Stimulated activated CD4-positive, alpha-beta T cell treated with anti-CD3 and anti-CD28 coated beads, Interleukin-12 subunit alpha, Interleukin-12 subunit beta, amount 100 ng/mL, for 4 hours (primary cell): ENCODE data around the gene TEKT1.
"Not testable (repeated sequence)": the region's sequence is repeated elsewhere in the genome, so short reads cannot be mapped to it uniquely, and the experiment has no call there.

Experiments used
- DNase-seq: peaks from one replicate; pipeline ENCODE4 v3.0.0-alpha.2; 2020

TEKT1 gene

DNA sequence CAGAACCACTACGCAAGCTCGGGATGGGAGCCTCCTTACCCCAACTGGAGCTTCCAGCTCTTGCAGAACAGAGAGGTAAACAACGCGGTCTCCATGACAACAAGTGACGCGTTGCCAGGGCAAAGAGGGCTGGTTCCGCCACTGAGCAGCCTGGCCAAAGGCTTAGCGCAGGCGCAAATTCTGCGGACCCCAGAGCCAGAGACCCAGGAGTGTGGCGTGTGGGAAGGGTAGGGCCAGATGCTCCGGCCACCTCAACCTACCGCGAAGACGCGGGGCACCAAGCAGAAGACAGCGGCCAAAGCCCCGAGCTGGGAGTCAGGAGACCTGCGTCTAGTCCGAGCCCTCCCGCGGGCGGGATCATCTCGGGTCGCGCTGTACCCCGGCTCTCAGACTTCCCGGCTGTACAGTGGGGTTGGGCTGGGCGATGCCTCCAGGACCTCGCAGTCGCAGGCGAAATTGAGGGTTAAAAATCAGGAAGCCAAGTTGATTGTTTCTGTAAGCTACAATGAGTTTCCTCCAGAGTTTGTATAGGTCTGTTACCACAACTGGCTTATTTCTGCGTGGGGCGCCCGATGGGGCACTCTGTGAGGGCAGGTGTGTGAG lies at the start of gene TEKT1:
Gene TEKT1, minus strand, starts transcription at position 69 of the 603 bp plus-strand sequence. CDS start 1,353 bp downstream, outside the sequence.
- DNase-seq, result peak; percentile 47

DNA sequence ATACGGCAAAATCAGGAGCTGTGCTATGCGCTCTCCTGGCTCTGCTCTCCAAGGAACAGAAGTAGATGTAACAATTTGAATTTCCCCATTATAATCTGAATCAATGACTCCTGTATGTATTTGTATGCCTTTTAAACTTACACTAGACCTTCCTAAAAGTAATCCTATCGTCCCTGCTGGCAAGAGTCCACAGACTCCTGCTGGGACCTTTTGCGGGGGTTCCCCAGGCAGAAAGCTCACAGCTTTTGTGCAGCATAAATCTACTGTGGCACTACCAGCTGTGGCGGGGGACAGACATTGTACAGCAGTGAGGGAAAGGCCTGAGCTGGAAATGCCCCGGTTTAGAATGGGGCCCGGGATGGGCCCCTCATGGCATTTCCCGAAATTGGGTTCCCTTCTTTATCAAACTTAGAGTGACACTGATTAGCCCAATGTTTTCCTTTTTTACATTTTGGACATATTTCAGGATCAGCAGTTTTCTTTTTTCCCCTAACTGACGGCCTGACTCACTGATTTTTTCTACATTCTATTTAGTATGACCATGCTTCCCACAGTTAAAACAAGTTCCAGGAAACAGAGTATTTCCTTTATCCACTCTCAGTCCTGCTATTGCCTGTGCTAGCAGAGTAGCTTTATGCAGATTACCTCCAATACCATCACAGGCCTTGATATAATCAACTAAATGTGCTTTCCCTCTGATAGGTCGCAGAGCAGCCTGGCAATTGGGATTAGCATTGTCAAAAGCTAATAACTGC lies 47.9 kb upstream of the TEKT1 start:
- not testable (repeated sequence) for DNase-seq

DNA sequence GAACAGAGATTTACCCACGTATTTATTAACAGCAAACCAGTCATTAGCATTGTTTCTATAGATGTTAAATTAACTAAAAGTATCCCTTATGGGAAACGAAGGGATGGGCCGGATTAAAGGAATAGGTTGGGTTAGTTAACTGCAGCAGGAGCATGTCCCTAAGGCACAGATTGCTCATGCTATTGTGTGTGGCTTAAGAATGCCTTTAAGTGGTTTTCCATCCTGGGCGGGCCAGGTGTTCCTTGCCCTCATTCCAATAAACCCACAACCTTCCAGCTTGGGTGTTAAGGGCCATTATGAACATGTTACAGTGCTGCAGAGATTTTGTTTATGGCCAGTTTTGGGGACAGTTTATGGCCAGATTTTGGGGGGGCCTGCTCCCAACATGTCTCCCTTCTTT lies 43.7 kb upstream of the TEKT1 start:
- DNase-seq, result not testable (repeated sequence)

DNA sequence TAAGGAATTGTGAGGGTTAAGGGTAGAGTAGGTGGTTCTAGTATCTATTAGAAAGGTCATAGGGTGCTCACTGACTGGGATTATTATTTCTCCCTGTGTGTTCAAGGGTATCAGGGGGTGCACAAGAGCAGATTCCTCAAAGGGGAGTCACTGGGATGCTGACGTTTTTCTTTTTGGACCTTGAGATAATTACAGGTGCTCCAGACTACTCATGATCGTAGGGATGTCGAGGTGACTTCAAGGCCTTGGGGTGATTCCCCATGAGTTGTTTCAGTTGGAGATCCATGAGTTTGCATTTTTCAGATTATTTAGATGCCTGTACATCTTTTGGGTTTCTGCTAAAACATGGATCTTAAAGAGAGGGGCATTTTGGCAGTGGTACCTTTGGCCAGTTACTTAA lies 41.4 kb upstream of the TEKT1 start:
- DNase-seq, result no peak

DNA sequence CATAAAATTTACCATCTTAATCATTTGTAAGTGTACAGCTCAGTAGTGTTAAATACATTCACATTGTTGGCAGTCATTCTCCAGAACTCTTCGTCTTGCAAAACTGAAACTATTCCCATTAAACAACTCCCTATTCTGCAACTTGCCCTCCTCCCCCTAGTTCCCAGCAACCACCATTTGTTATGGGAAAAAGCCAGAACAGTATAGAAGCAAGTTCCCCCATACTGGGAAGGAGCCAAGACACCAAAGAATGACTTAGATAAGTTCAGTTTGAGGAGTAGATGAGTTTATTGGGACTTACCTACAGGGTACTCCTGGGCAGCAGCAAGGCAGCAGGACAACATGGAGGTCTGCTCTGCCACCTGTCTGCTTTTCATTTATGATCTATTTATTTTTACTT lies 39.3 kb upstream of the TEKT1 start:
- DNase-seq, result no peak

DNA sequence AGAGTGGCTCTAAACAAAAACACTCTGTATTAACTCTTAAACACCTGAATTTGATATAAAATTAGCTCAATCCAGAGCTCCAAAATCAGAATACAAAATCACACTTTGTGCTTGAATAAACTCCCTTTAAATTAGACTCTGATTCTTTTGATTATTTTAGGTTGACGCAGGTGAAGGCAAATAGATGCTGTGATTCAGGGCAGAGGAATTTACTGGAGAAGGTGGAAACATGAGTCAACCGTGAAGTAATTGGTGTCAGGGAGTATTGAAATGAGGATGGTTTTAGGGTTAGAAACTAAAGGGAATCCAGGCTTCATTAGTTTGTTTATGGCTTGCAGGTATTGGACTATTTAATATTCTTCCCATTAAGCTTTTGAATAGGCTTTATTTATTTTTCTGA lies 37.1 kb upstream of the TEKT1 start:
- no peak for DNase-seq

DNA sequence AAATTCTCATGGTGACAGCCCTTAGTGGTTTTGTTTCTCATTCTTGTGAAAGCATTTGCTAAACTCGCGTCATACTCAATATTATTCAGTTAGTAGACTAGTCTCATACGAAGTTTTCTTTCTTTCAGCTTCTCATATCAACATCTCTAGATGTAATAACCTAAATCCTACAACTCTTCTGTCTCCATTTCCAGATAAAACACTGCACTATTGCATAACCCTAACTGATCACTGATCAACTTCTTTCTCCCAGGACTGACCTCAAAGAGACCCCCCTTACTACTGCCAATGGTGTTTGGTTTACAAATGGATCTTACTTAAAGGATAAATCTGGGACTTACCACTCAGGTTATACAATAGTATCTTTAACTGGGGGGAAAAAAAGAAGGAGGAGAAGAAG lies 36.3 kb upstream of the TEKT1 start:
- DNase-seq, result no peak

DNA sequence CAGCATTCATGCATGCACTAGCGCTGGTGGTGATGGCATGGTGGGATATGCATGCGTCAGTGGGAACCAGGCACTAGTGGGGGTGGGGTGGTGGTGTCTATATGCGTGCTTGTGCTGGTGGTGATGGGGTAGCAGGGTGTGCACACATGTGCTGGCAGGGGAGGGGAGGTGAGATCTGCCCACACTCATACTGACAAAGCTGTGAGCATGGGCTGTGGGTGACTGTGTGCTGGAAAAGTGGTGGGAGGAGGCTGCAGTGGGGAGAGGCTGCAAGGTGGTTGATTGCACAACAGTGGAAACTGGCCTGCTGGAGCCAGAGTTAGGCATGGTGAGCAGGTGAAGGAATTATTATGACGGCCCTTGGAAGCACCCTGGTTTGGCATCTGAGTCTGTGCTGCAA lies 31.3 kb upstream of the TEKT1 start:
- DNase-seq, result no peak

DNA sequence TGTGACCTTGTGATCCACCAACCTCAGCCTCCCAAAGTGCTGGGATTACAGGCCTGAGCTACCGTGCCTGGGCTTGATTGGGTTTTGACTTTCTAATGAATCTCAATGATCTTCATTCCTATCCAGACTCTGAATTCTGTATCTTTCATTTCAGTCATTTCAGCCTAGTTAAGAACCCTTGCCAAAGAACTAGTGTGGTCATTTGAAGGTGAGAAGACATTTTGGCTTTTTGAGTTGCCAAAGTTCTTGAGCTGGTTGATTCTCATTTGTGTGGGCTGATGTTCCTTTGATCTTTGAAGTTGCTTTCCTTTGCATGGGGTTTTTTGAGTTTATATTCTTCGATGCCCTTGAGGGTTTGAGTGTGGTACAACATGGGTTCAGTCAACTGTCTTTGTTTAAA lies 30.6 kb upstream of the TEKT1 start:
- DNase-seq, result no peak

DNA sequence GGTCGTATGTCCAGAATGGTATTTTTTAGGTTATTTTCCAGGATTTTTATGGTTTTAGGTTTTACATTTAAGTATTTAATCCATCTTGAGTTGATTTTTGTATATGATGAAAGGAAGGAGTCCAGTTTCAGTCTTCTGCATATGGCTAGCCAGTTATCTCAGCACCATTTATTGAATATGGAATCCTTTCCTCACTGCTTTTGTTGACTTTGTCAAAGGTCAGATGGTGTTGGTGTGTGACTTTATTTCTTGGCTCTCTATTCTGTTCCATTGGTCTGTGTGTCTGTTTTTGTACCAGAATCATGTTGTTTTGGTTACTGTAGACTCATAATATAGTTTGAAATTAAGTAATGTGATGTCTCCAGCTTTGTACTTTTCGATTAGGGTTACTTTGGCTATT lies 26.4 kb upstream of the TEKT1 start:
- no peak for DNase-seq

DNA sequence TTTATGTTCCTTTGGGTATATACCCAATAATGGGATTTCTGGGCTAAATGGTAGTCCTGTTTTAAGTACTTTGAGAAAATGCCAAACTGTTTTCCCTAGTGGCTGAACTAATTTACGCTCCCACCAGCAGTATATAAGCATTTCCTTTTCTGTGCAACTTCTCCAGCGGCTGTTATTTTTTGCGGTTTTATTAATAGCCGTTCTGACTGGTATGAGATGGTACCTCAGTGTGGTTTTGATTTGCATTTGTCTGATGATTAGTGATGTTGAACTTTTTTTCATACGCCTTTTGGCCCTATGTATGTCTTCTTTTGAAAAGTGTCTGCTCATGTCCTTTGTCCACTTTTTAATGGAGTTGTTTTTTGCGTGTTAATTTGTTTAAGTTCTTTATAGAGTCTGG lies 25.8 kb upstream of the TEKT1 start:
- no peak for DNase-seq

DNA sequence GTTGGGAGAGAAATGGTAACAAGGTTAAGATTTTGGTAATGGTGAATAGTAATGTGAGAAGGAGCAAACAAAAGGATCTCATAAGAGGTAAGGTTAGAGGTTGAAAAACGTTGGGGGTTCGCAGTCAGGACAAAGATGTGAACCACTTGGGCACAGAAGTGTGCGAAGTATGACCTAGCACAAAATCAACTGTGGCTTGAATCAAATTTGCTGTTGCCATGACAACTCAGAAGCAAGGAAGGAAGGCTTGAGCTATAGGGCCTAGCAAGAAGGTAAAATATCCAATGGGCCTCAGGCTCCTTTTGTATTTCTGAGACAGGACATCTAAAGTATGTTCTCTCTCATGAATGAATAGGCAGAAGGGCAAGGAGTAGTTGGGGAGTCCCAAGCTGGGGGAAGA lies 24.5 kb upstream of the TEKT1 start:
- no peak for DNase-seq

DNA sequence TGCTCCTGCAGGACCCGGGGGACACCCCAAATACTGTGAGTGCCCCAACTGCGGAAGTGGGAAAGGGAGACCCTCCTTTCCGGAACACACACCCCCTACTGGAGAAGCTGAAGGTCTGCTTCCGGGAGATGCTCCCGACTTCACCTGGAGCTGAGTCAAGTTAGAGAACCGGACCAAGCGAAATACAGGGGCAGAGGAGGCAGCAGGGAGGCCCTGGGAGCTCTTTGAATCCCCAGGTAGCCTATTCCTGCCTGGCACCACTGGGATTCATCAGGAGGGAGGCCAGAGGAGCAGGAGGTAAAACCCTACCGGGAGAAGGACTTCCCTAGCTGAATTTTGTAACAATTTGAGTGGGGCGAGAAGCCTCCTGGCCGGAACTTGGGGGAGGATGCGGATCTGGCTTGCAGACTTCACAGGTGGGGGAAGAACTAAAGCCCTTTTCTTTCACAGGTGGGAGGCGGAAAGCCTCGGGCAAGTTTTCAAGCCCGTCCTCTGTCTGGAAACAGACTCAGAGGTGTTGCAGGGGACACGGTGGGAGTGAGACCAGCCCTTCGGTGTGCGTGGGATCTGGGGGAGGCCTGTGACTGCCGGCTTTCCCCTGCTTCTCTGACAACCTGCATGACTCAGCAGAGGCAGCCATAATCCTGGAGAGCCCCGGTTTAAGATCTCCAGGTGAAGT lies 22.4 kb upstream of the TEKT1 start:
- peak; percentile 24 for DNase-seq

DNA sequence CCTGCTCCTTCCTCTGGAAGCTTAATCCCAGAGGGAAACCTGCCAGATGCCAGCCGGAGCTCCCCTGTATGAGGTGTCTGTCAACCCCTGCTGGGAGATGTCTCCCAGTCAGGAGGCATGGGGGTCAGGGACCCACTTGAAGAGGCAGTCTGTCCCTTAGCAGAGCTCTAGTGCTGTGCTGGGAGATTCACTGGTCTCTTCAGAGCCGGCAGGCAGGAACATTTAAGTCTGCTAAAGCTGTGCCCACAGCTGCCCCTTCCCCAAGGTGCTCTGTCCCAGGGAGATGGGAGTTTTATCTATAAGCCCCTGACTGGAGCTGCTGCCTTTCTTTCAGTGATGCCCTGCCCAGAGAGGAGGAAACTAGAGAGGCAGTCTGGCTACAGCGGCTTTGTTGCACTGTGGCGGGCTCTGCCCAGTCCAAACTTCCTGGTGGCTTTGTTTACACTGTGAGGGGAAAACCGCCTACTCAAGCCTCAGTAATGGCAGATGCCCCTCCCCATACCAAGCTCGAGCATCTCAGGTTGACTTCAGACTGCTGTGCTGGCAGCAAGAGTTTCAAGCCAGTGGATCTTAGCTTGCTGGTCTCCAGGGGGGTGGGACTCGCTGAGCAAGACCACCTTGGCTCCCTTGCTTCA lies 17.1 kb upstream of the TEKT1 start:
- DNase-seq, result not testable (repeated sequence)

DNA sequence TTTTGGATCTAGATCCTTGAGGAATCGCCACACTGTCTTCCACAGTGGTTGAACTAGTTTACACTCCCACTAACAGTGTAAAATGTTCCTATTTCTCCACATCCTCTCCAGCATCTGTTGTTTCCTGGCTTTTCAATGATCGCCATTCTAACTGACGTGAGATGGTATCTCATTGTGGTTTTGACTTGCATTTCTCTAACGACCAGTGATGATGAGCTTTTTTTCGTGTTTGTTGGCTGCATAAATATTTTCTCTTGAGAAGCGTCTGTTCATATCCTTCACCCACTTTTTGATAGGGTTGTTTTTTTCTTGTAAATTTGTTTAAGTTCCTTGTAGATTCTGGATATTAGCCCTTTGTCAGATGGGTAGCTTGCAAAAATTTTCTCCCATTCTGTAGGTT lies 14.6 kb upstream of the TEKT1 start:
- DNase-seq, result not testable (repeated sequence)

DNA sequence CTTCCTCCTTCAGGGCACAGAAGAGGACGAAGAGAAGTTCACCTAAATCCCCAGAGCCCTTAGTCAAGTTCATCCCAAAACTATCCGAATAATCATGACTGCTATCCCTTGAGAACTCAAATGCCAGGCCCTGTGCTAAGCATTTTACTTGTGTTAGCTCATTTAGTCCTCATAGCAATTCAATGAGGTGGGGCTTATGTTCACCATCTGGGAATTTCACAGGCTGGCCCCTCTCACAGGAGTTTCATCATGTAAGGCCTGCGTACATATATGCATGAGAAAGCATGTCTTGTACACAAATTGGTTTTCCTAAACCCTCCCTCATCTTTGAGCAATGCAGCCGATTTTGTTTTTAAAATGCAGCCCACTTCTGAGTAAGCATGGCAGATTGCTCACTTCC lies 12.9 kb upstream of the TEKT1 start:
- DNase-seq, result not testable (repeated sequence)

DNA sequence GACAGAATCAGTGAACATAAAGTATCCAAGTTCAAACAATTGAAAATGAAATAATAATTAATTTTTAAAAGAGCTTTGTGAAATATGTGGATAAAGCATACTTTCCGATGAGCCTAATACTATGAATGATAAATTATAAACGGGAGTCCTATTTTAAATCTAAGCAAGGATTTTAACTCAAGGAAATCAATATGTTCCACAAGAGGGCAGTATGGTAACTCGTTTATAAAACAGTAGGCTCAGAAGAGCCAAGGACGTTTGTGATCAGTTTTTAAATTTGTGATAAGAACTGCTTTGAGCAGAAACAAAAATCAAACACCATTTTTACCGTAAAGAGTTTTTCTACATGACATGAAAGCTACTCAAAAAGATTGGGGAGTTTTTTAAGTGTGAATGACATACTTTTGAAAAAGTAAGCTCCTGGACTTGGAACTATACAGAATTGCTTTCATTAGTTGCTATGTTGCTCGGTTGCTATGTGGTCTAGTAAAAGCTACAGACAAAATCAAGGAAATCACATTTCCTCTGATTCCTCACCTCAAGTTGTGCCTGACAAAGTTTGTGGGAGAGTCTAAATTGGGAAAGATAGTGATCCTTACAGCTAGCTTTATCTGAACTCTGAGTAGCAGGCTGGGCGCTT lies 11.8 kb upstream of the TEKT1 start:
- DNase-seq, result no peak

DNA sequence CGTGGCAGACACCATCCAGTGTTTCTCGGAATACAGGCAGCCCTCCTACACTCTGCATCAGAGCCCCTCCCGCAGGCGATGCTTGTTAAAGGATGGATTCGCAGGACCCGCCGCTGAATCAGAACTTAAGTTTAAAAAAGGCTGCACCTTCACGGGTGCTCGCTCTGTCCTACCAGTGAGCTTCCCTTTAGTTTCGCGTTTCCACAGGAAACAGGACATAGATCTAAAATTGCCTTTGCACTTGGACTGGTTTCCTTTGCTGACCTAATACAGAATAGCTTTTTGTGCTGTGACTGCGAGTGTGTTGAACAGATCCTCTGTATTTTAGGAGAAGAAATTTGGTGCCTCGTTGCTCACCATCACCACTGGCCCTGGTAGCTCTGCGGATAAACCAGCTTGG lies 10.2 kb upstream of the TEKT1 start:
- not testable (repeated sequence) for DNase-seq

DNA sequence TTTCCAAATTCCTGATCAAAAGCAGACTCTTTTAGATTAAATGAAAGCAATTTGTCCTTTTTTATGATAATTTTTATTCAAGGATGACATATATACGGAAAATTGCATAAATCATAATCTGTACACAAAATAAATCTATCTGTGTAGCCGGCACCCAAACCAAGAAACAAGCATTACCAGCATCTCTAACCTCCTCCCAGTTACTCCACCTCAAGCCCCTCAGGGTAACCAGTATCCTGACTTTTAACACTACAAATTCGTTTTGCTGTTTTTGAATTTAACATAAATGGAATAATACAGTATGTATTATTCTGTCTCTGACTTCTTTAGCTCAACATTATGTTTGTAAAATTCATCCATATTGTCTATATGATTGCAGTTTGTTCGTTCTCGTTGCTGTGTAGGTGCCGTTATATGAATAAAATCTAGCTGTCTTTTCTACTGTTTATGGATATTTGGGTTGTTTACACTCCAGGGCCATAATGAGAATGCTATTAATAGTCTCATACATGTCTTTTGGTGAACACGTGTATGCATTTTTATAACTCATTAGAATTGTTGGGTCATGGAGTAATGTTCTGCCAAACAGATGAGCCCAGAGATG lies 1.0 kb downstream of the TEKT1 start:
- DNase-seq, result no peak

DNA sequence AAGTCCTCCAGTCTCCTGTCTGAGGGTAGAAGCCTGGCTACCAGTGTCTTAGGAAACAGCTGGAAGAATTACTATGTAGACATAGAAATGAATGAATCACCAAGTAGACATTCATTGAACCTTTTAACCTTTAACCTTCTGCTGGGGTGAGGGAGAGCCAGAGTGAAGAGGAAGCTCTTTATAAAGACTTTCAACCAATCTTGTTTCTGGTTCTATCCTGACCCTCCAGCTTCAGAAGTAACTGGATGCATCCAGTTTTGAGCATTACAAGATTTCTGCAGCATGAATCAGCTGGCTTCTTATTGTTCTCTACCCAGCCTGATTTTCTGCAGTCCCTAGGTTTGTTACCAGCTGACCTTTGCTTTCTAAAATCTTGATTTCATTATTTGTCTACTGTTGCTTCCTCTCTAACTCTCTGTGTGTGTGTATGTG lies 8.5 kb downstream of the TEKT1 start:
- no peak for DNase-seq

DNA sequence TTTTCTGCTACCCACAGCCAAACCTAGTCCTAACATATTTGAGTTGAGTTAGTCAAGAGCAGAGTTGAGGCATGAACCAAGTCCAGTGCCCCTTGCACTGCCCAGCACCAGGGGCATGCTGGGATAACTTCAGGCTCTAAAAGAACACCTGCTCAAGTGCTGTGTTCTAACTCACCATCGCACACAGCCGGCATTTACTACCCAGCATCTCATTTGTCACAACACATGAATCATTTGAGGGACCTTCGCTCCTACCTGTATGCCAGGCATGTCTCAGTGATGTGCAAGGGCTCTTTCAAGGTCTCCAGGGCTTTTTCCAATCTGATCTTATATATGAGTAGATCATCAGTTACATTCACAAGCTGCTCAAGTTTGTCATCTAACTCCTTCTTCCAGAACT lies 12.6 kb downstream of the TEKT1 start:
- no peak for DNase-seq

DNA sequence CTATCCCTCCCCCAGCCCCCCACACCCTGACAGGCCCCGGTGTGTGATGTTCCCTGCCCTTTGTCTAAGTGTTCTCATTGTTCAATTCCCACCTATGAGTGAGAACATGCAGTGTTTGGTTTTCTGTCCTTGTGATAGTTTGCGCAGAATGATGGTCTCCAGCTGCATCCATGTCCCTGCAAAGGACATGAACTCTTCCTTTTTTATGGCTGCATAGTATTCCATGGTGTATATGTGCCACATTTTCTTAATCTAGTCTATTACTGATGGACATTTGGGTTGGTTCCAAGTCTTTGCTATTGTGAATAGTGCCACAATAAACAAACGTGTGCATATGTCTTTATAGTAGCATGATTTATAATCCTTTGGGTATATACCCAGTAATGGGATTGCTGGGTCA lies 15.2 kb downstream of the TEKT1 start:
- DNase-seq, result not testable (repeated sequence)

DNA sequence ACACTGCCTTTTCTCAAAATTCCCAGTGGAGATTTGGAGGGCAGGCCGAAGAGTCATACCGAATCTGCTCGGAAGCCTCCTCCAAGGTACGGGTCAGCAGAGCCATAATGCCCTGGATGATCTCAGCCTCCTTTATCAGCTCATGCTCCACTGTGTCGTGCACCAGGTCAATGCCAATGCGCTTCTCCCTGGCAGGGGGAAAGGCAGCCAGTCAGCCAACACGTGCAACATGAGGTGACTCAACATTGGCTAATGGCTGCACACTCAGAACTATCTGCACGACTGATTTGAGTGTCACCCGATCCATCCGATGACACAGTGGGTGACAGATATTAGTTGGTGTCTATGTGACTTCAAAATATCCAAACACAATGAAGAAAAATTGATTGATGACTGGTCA lies 15.8 kb downstream of the TEKT1 start:
- DNase-seq, result no peak
